GM18909 (cell line): Measurements from ENCODE around the gene RAD51.
A peak's percentile ranks its signal among the peaks of the same experiment; 100 is the strongest.

Source experiments
- ATAC-seq: cut with Tn5 transposase; IDR thresholded peaks from one replicate; pipeline ENCODE4 v1.9.1; 2021; ENCODE audit warnings: mild to moderate bottlenecking; ENCODE audit not compliant: unreplicated experiment, poor library complexity

The RAD51 gene

DNA sequence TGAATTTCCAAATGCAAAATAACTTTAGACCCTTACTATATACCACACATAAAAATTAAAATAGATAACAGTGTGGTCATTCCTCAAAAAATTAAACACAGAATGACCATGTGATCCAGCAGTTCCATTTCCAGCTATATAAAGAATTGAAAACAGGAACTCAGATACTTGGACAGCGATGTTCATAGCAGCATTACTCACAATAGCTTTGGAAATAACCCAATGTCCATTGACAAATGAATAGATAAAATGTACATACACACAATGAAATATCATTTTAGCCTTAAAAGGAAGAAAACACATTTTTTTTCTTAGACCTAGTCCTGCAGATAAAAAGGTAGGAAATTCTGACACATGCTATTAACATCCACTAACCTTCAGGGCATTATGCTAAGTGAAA, 26.7 kb downstream of the RAD51 start:
- ATAC-seq: no peak

GRCh38 chr15:40722354-40722753, 27.4 kb downstream of the RAD51 start:
- no peak for ATAC-seq

DNA sequence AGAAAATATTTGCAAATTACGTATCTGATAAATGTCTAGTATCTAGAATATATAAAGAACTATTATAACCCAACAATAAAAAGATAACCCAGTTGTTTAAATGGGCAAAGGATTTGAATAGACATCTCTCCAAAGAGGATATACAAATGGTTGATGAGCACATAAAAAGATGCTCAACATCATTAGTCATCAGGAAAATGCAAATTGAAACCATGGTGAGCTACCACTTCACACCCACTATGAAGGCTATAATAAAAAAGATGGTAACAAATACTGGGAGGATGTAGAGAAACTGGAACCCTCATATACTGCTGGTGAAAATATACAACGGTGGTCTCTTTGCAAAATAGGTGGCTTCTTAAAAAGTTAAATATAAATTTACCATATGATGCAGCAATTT, 28.0 kb downstream of the RAD51 start:
- ATAC-seq: no peak

- ATAC-seq: no peak
Observed at GRCh38 chr15:40723919-40724318, 28.9 kb downstream of the RAD51 start.

DNA sequence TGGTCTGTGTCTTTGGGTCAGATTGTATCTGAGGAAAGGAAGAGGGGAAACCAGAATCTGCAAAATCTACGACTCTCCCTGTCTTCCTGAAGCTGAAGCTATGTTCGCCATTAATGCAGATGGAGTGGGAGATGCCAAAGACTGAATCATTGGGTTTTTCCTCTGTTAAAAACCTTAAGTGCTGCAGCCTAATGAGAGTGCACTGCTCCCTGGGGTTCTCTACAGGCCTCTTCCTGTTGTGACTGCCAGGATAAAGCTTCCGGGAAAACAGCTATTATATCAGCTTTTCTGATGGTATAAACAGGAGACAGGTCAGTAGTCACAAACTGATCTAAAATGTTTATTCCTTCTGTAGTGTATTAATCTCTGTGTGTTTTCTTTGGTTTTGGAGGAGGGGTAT, 36.1 kb downstream of the RAD51 start:
- ATAC-seq: no peak

GRCh38 chr15:40736575-40736974, 41.6 kb downstream of the RAD51 start:
- no peak for ATAC-seq

GRCh38 chr15:40737048-40737447, 42.1 kb downstream of the RAD51 start:
- ATAC-seq: no peak

- no peak for ATAC-seq
Observed at GRCh38 chr15:40739047-40739446, 44.1 kb downstream of the RAD51 start.

- no peak for ATAC-seq
Observed at GRCh38 chr15:40739854-40740253, 44.9 kb downstream of the RAD51 start.

GRCh38 chr15:40743485-40743901, 48.5 kb downstream of the RAD51 start:
- no peak for ATAC-seq

DNA sequence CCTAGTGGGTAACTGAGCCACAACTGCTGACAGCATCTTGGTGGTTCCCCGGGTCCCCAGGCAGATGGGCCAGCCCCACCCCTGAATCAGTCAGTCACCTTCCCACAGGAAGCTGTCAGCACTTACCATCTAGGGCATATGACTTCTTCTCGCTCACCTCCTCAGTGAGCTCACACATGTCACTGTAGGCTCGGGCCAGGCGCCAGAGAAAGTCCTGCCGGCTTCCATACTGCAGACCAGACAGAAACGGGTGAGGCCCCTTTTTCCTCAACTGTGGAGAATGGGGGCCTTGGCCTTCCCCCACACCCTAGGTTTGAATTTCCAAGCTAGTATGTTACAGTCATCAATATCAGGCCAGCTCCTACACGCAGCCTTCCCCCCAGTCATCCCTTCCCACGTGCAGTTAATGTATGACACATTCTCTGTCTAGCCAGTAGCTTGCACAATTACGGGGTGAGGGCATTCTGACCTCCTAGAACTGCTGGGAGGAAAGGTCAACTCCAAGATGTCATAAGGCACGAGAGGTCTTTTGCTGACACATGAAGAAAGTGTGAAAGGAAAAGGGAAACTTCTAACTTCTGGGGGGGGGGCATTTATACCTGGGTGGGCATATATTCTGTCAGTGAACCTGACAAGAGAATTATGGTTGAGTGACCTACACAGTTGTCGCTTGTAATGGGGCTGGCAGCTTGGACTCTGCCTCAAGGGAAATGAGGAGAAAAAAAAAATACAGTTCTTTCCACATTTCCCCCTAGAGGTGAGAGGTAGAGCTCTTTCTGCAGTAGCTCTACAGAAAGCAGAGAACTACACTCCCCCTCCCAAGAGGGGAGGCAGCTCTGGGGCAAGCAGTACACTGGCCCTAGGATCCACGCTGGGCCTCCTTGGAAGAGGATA, 49.2 kb downstream of the RAD51 start:
- ATAC-seq: no peak

DNA sequence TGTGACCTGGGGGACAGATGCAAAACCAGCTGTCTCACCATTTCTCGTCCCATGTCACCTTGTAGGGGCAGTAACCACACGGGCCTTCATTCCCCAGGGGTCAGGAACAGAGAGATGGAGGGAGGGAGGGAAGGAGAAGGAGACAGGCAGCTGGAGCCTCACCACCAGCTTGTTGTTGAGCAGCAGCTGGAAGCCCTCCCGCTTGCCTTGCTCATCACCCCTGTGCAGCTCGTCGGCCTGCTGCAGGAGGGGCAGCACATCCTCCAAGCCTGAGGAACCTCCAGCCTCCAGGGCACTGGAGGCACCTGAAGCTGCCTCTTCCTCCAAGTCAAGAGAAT, 49.8 kb downstream of the RAD51 start:
- no peak for ATAC-seq

- ATAC-seq: no peak
Observed at GRCh38 chr15:40746916-40747418, 52.0 kb downstream of the RAD51 start.

- ATAC-seq: no peak
Observed at GRCh38 chr15:40747685-40748631, 53.0 kb downstream of the RAD51 start.

DNA sequence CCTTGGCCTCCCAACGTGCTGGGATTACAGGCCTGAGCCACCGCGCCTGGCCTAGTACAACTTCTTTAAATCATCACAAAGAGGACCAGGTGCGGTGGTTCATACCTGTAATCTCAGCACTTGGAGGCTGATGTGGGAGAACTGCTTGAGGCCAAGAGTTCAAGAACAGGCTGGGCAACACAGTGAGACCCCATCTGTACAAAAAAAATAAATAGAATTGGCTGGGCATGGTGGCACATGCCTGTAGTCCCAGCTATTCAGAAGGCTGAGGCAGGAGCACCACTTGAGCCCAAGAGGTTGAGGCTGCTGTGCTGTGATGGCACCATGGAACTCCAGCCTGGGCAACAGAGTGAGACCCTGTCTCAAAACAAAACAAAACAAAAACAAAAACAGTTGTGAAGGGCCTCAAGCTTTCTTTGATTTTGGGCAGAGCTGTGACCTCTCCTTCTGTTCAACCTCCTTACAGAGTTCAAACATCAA, 54.2 kb downstream of the RAD51 start:
- no peak for ATAC-seq

- no peak for ATAC-seq
Observed at GRCh38 chr15:40750885-40751284, 55.9 kb downstream of the RAD51 start.

GRCh38 chr15:40751745-40752144, 56.8 kb downstream of the RAD51 start:
- ATAC-seq: no peak

GRCh38 chr15:40754574-40754882, 59.6 kb downstream of the RAD51 start:
- ATAC-seq: peak; percentile 5

DNA sequence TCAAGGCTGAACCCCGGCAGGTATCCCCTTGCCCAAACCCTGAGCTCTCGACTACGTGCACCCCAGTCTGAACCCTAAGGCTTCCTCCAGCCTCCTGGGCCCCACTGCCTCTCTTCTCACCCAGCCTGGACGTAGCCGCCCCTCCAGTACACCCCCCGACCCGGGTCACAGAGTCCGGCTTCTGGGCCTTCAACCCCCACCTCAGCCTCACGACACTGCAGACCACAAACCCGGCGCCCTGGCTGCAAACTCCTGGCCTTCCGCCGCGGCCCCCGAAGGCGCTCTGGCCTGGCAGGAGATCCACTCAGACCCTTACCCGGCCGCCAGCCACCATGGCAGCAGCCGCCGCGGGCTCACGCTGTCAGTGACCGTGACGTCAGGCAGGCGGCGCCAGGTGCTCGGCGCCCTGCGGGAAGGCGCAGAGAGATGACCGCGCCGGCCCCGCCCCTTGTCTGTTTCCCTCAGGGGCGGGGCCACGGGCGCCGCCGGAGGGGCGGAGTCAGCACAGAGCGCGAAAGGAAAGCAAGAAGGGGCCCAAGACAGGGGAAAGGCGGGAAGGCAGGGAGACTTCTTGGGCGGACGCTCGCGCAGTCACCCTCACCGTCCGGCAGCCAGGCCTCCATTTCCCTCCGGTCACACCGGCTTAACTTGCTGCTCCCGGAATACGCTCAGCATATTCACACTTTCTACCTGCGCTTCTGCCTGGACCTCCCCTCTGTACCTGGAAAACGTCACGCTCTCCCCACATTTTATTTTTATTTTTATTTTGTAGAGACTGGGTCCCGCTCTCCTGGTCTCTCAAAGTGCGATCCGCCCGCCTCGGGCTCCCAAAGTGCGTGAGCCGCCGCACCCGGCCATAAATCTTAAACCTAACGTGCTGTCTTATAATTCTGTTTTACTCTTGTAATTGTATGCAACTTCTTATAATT, 60.2 kb downstream of the RAD51 start, which contains the start of gene RMDN3:
RMDN3 (minus strand) TSS at position 372 of the 929 bp plus-strand sequence. CDS start 471 bp downstream, outside the sequence.
- ATAC-seq: peak; percentile 87

- no peak for ATAC-seq
Observed at GRCh38 chr15:40755812-40756208, 60.8 kb downstream of the RAD51 start.
